Fibroblast of villous mesenchyme (primary cell): ENCODE data around the gene MISP. TPM values are rescaled to one million over a fixed set of nuclear protein-coding genes. Genes with fewer than 3 reads are reported as not detected.

ENCODE experiments used
- DNase-seq: peaks from one replicate; pipeline ENCODE4 v3.0.0-alpha.2; 2010; ENCODE audit warnings: low read depth
- H3K4me3 ChIP-seq: 2 replicates; pipeline ENCODE4 v1.5.1; 2011; ENCODE audit warnings: low read depth, mild to moderate bottlenecking, low read length
- total RNA-seq: library from RNA; depleted of rRNA; stranded (reverse); fragments of >200 nt; gene quantifications from 2 replicates; pipeline ENCODE4 v1.2.3, GENCODE V29; 2012
- TF ChIP-seq, protein P1 (sequence below): IDR thresholded peaks from 2 replicates; pipeline ENCODE4 v1.5.1; 2012; ENCODE audit warnings: low read depth, mild to moderate bottlenecking, low read length; ENCODE audit not compliant: insufficient read depth

MISP gene
- total RNA-seq, 1 donor: 0.43 TPM

DNA sequence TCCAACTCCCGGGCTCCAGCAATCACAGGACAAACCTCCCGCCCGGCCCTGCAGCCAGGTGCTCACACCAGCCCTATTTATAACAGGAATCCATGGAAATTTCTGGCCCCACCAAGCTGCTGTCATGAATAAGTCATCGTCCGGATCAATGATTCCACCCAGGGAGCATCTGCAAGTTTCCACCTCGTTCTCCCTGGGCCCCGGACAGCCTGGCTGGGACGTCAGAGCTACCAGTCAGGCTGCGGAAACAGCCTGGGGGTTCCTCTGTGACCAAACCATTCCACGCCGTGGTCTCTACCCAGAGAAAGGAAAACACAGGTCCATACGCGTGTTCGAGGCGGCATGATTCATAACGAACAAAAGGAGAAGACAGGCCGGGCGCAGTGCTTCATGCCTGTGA lies 25.6 kb downstream of the MISP start:
- no peak for DNase-seq
- TF ChIP-seq, protein P1, sequence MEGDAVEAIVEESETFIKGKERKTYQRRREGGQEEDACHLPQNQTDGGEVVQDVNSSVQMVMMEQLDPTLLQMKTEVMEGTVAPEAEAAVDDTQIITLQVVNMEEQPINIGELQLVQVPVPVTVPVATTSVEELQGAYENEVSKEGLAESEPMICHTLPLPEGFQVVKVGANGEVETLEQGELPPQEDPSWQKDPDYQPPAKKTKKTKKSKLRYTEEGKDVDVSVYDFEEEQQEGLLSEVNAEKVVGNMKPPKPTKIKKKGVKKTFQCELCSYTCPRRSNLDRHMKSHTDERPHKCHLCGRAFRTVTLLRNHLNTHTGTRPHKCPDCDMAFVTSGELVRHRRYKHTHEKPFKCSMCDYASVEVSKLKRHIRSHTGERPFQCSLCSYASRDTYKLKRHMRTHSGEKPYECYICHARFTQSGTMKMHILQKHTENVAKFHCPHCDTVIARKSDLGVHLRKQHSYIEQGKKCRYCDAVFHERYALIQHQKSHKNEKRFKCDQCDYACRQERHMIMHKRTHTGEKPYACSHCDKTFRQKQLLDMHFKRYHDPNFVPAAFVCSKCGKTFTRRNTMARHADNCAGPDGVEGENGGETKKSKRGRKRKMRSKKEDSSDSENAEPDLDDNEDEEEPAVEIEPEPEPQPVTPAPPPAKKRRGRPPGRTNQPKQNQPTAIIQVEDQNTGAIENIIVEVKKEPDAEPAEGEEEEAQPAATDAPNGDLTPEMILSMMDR: no peak
- no peak overlapping the region for H3K4me3 ChIP-seq

DNA sequence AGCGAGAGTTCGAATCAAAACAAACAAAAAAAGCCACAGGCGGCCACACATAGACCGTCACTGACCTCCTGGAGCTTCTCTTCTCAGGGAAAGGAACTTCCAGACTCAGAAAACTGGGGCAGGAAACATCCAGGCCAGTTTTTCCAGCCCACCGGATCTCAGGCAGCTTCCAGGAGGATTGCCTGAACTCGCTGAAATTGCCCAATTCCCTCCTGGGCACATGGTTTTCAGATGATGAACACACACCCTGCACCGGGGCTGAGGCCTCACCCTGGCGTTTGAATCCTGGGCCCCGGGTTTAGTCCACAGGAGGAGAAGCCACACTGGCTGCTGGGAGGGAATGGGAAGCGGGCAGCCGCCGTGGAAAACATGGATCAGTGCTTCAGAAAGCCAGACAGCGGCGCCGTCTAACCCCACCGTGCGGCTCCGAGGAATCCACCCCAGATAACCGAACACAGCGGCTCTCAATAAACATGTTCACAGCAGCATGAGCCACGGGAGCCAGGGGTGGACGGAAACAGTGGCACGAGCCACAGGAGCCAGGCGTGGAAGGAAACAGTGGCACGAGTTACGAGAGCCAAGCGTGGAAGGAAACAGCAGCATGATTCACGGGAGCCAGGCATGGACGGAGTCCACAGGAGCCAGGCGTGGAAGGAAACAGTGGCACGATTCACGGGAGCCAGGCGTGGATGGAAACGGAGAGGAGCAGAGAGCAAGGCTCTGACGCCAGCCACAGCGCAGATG lies 28.2 kb downstream of the MISP start:
- peak overlapping the region; percentile 15 for H3K4me3 ChIP-seq
- TF ChIP-seq, protein P1: no peak
- peak; percentile 99 for DNase-seq

DNA sequence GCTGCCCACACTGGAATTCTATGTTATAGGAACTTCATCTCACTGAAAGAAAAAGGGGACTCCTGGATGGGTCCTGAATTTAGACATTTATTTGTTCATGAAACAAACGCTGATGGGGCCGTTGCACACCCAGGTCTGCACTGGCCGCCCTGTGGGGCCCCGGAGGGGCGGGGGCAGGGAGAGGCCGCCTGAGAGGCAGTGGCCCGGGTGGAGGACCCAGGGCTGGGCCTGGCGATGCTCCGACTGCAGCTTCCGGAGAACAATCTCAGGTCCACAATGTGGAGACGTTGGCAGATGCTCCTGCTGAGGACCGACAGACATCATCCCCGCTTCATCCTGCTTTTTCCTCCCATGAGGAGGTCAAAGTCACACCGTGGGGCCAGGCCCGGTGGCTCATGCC lies 30.0 kb downstream of the MISP start:
- no peak for DNase-seq
- TF ChIP-seq, protein P1: no peak
- H3K4me3 ChIP-seq: no peak overlapping the region

DNA sequence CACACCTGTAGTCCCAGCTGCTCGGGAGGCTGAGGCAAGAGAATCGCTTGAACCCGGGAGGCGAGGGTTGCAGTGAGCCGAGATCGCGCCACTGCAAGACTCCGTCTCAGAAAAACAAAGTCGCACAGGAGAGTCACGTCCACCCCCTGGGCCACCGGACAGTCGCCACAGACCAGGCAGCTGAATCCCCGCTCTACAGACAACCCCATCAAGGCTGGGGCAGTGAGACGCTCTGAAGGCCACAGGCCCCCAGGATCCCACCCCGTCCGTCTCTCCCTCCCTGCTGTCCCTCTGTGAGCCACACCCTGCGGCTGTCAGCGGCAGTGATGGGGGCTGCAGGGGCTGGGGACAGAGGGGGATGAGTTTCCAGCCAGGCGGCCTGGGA lies 30.9 kb downstream of the MISP start:
- H3K4me3 ChIP-seq: peak overlapping the region; percentile 36
- no peak for DNase-seq
- TF ChIP-seq, protein P1: no peak

DNA sequence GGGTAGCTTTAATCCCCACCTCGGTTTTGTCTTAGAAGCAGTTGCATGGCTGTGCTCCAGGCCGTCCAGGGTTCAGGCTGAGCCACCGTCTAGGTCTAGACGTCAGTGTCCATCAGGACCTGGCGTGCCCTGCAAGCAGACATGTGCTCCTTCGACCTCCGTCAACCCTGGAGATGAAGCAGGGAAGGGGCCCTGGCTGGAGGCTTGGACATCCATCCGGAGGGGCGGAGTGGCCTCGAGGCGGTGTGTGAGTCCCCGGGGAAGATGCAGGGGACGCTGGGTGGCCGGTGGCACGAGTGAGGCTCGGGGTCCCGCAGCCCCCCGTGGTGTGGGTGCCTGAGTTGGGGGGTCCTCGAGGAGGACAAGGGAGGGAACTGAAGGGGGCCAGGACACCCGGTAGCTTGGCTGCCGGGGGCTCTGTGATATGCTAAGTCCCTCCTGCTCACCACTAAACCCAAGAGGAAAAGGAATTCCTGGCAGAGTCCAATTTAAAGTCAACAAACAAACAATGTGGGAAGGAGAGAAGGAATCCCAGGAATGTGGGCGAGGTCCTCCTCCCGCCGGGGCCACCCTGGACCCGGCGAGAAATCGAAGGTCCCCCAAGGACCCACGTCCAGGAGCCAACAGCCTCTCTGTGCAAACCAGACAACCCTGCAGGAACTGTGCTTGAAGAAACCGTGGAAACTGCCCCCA lies 31.4 kb downstream of the MISP start:
- DNase-seq: no peak
- TF ChIP-seq, protein P1: no peak
- peak overlapping the region; percentile 36 for H3K4me3 ChIP-seq

DNA sequence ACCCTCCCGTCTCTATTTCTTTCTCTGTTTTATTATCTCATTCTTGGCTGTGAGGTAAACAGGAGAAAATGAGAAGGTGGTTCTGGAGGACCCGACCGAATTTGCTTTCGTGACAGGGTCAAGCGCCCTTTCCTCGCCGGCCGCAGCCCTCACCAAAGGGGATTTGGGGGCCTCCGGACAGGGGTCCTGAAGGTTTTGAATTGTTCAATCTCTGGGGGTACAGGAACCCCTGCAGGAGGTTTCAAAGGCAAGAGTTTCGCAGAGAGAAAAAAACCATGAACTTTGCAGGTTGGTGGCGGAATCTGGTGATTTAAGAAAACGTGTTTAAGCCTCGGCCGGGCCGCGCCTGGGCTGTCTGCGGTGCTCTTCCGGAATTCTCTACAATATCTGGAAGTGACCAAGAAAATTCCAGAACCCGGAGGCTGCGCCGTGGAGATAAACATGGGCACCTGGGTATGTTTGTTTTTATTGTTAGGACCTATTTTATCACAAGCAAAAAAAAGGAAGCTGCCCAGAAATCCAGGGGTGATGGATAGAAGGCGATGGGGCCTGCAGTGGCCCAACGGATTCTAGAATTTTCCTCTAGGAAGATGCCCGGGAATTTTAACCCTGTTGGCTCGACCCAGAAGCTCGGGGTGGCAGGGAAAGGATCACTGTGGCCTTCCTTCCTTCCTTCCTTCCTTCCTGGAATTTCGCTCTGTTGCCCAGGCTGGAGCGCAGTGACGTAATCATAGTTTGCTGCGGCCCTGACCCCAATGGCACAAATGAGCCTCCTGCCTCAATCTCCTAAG lies 32.2 kb downstream of the MISP start:
- no peak for DNase-seq
- peak overlapping the region; percentile 36 for H3K4me3 ChIP-seq

More for the DNA sequence above, 32.2 kb downstream of the MISP start:
- TF ChIP-seq, protein P1: no peak
